Vagina (tissue), 2 donors: ENCODE results near the gene PTPRN.

Experiments used
- CTCF ChIP-seq, 3 experiments: fragments of 450-650 bp in 2 of 3; fragments of 200-600 bp in 1 of 3; sonication (generic) in 1 of 3; IDR thresholded peaks; one replicate each; pipeline ENCODE4 v1.5.1; 2017 to 2019; ENCODE audit warnings: antibody characterized with exemption in 3 of 3, mild to moderate bottlenecking in 2 of 3, moderate library complexity in 2 of 3
- POLR2A ChIP-seq, 2 donors: fragments of 450-650 bp; IDR thresholded peaks; one replicate each; pipeline ENCODE4 v1.6.1; 2017; ENCODE audit warnings: antibody characterized with exemption in 2 of 2, mild to moderate bottlenecking in 2 of 2, moderate library complexity in 2 of 2
- POLR2AphosphoS5 ChIP-seq, 2 donors: sonication (generic); formaldehyde crosslinking; IDR thresholded peaks; one replicate each; pipeline ENCODE4 v1.9.0; 2017; ENCODE audit warnings: antibody characterized with exemption in 2 of 2, mild to moderate bottlenecking in 2 of 2, low read depth in 1 of 2; ENCODE audit not compliant: insufficient read depth in 1 of 2

- TF ChIP-seq POLR2AphosphoS5 (IDR thresholded peaks at IDR 0.05; ENCODE audit: insufficient read depth in 1 of 2, low read depth in 1 of 2) (no peak), CTCF (IDR thresholded peaks at IDR 0.05) (no peak), POLR2A (IDR thresholded peaks at IDR 0.05) (no peak)
These were observed 48.0 kb downstream of the PTPRN start for GRCh38 chr2:219261024-219261855.
